GDM1 (cell line): Measurements from ENCODE around the gene DECR2.
A peak's percentile ranks its signal among the peaks of the same experiment; 100 is the strongest.
"Not testable (repeated sequence)": the region's sequence is repeated elsewhere in the genome, so short reads cannot be mapped to it uniquely, and the experiment has no call there.

Experiments
- DNase-seq: peaks from one replicate; lab custom pipeline; 2025; lab: John Stamatoyannopoulos, UW

DECR2 gene

GRCh38 chr16:401468-402348 is at the start of gene DECR2:
TSS of gene DECR2 (plus strand) at chr16:401885. CDS start at chr16:401964, 79 bp downstream.
- DNase-seq: peak; percentile 82

DNA sequence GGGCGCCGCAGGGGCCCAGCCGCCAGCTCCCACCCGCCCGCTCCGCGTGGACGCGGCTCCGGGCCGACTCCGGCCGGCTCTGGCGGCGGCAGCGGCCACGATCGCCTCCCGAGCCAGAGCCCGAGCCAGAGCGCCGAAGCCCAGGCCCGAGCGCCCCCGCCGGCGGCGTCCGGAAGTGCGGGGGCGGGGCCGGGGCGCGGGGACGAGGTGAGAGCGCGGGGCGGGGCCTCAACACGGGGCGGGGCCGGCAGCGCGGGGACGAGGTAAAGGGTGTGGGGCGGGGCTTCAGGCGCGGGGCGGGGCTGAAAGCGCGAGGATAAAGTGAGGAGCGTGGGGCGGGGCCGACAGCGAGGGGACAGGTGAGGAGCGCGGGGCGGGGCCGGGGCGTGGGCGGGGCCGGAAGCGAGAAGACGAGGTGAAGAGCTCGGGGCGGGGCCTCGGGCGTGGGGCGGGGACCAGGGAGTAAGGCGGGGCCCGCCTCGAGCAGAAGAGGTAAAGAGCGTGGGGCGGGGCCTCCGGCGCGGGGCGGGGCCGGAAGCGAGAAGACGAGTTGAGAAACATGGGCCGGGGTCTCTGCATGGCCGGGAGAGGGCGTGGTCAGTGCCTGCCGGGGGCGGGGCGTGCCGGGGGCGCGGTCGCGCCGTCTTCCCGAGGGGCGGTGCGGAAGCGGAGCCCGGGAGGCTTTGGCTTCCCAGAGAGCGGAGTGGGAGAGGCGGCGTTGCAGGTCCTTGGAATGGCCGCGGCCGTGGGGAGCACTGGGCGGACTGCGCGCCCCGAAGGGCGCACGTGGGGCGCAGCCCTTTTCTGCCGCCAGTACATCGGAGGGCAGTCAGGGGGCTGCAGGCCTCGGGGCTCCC is 48.9 kb upstream of the DECR2 start, which contains the start of gene AXIN1:
TSS of gene AXIN1 (minus strand) at position 177 of the 857 bp plus-strand sequence. CDS start 5,698 bp downstream, outside the sequence.
- DNase-seq: peak; percentile 81

- no peak for DNase-seq
These were observed 48.0 kb upstream of the DECR2 start for GRCh38 chr16:353404-354290.

DNA sequence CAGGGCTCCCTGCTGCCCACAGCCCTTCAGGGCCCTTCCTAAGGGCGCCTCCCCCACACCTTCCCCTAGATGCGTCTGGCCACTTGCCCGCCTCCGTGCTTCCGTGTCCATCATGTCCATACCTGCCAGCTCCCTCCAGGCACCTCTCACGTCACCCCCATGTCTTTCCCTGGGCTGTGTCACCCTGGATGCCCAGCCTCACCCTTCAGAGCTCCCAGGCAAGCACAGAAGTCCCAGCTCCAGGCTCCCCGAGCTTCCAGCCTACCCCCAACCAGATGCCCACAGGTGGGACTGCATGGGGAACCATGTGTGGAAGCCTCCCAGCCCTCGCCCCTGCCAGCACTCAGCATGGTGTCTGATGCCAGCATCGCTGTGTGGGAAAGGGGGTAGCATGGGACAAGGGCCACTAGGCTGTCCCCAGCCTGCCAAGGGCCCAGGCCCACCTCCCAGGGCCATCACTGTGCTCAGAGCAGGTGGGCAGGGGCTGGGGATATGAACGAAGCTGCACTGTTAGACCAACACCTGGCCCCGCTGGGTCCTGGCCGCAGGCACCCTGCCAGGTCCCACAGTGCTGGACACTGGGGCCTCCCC is 47.3 kb upstream of the DECR2 start:
- no peak for DNase-seq

- no peak for DNase-seq
These were observed 46.7 kb upstream of the DECR2 start for GRCh38 chr16:354971-355461.

- no peak for DNase-seq
These were observed 44.9 kb upstream of the DECR2 start for GRCh38 chr16:356741-357140.

- DNase-seq: no peak
These were observed 42.5 kb upstream of the DECR2 start for GRCh38 chr16:359067-359763.

GRCh38 chr16:359871-360697 is 41.6 kb upstream of the DECR2 start:
- DNase-seq: no peak

DNA sequence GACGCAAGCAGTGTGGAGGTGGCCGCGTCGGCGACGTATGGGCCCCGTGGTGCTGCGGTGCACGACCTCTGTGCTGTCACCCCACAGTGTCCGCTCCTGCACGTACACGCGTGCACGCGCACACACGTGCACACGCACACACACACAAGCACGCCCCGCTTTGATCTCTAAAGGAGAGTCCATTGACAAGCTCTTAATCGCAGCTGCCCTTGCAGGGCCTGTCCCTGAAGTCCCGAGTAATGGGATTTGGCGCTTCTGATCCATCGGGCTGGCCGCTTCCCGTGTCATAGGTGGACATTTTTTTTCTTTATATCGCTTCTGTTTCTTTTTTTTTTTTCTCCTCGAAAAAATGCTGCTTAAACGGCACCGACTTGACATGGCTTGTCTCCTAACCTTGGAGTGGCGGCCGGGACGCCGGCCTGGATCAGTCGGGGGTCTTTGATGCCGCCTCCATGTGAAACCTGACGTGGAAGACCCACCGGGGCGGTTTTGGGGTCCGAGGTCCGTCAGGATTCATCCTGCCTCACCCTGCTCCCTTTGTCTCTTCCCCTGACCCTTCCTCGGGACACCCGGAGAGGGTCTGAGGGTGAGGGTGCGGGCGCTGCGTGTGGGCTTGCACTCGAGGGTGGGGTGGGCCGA is 40.9 kb upstream of the DECR2 start:
- no peak for DNase-seq

GRCh38 chr16:361341-361871 is 40.3 kb upstream of the DECR2 start:
- DNase-seq: no peak

GRCh38 chr16:361872-362701 is 39.6 kb upstream of the DECR2 start:
- DNase-seq: peak; percentile 68

DNA sequence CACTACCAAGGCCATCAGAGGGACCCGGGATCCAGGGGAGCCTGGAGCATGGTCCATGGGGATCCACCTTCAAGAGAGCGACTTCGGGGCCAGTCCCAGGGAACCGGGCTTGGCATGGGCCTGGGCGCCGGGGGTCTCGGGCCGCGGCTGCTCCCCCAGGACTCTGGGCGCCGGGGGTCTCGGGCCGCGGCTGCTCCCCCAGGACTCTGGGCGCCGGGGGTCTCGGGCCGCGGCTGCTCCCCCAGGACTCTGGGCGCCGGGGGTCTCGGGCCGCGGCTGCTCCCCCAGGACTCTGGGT is 39.0 kb upstream of the DECR2 start:
- DNase-seq: not testable (repeated sequence)

DNA sequence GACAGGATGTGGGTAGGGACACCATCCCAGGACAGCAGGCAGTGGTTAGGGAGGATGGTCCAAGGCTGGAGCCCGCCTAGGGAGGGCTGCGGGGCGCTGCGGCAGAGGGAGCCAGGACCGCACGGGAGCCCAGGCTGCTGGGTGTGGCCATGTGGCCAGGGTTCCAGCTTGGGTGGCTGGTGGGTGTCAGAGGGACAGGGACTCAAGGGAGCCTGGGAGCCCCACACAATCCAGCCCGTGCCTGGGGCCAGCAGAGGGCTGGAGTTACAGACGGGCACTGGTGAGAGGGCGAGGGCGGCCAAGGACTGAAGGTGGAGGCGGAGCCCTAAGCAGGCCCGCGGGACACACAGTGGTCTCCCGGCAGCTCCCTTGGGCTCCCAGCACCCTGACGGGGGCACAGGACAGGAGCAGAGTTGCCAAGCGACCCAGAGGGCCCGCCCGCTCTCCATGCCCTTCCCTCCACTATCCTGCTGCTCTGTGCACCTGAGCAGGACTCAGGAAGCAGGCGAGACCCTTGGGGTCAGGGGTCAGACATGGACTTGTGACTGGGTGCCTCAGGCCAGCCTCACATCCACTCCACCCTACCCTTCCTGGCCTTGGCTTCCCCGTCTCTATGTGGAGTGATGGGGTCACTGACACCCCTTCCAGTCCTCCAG is 38.4 kb upstream of the DECR2 start:
- DNase-seq: no peak

DNA sequence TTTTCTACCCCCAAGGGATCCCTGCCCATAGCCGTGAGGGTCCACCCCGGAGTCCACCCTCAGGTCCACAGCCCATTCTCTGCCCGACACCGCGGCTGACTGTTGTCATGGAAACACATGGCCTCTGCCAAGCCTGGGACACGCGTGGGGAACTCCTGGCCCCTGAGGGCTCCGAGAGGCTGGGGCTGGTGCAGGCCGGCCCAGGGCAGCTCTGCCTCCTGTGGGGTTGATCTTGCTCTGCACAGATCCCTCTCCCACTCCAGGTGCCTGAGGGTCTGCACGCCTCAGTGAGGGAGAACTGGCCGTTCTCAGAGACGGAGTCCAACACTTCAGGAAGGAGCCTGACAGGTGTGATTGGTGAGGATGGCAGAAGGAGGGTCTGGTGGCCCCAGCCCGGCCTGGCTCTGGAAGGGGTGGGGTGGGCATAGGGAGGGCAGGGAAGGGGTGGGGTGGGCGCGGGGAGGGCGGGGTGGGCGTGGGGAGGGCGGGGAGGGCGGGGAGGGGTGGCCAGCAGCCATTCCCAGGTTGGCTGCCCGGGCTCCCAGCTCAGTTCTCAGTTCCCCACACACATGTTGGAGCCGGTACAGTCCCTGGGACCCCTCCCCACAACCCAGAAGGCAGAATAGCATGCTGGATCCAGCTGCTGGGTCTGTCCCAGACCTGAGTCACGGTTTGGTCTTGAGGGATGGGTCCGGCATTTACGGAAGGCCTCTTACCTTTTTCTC is 37.8 kb upstream of the DECR2 start:
- DNase-seq: no peak

- no peak for DNase-seq
These were observed 36.8 kb upstream of the DECR2 start for GRCh38 chr16:364595-365491.

GRCh38 chr16:366476-366875 is 35.2 kb upstream of the DECR2 start:
- DNase-seq: no peak
